HEK293T (cell line): ENCODE data around the gene ITGA11.

Experiments
- CTCF ChIA-PET: fragments of 350-600 bp; formaldehyde crosslinking; extraction: SDS; loops from one replicate; lab custom pipeline; 2021; ENCODE audit warnings: antibody characterized with exemption, inconsistent platforms; lab: Yijun Ruan, JAX
- POLR2A ChIA-PET: fragments of 350-600 bp; formaldehyde crosslinking; extraction: SDS; loops from one replicate; lab custom pipeline; 2020; ENCODE audit warnings: antibody characterized with exemption, inconsistent platforms; lab: Yijun Ruan, JAX
- DNase-seq: peaks from one replicate; pipeline ENCODE4 v3.0.0; 2012; ENCODE audit warnings: mixed read lengths; ENCODE audit errors: extremely low spot score
- ARNT ChIP-seq: fragments of 450-650 bp; IDR thresholded peaks from 2 replicates; pipeline ENCODE4 v1.6.1; 2017; ENCODE audit warnings: mild to moderate bottlenecking
- BHLHE40 ChIP-seq: fragments of 450-650 bp; IDR thresholded peaks from 2 replicates; pipeline ENCODE4 v1.6.1; 2016; ENCODE audit warnings: mild to moderate bottlenecking, moderate library complexity, borderline replicate concordance
- CTBP1 ChIP-seq: fragments of 450-650 bp; IDR thresholded peaks from 2 replicates; pipeline ENCODE4 v1.6.1; 2016; ENCODE audit warnings: borderline replicate concordance
- ELF4 ChIP-seq: fragments of 450-650 bp; IDR thresholded peaks from 2 replicates; pipeline ENCODE4 v1.6.1; 2017; ENCODE audit warnings: antibody characterized with exemption
- FOXA1 ChIP-seq: fragments of 450-650 bp; IDR thresholded peaks from 2 replicates; pipeline ENCODE4 v1.6.1; 2016; ENCODE audit warnings: mild to moderate bottlenecking
- FOXK2 ChIP-seq: fragments of 450-650 bp; IDR thresholded peaks from 2 replicates; pipeline ENCODE4 v1.6.1; 2016; ENCODE audit warnings: mild to moderate bottlenecking
- FOXM1 ChIP-seq: fragments of 450-650 bp; IDR thresholded peaks from 2 replicates; pipeline ENCODE4 v1.6.1; 2017; ENCODE audit warnings: mild to moderate bottlenecking, borderline replicate concordance
- HDGF ChIP-seq: fragments of 450-650 bp; IDR thresholded peaks from 2 replicates; pipeline ENCODE4 v1.6.1; 2017; ENCODE audit warnings: antibody characterized with exemption, borderline replicate concordance
- L3MBTL2 ChIP-seq: fragments of 450-650 bp; conservative IDR thresholded peaks from 2 replicates; pipeline ENCODE4 v1.6.1; 2016; ENCODE audit warnings: mild to moderate bottlenecking
- LEF1 ChIP-seq: fragments of 450-650 bp; IDR thresholded peaks from 2 replicates; pipeline ENCODE4 v1.6.1; 2017; ENCODE audit warnings: mild to moderate bottlenecking, borderline replicate concordance
- NFRKB ChIP-seq: fragments of 450-650 bp; IDR thresholded peaks from 2 replicates; pipeline ENCODE4 v1.6.1; 2016; ENCODE audit warnings: mild to moderate bottlenecking, moderate library complexity
- SP1 ChIP-seq: fragments of 450-650 bp; IDR thresholded peaks from 2 replicates; pipeline ENCODE4 v1.6.1; 2017
- SUZ12 ChIP-seq: fragments of 450-650 bp; IDR thresholded peaks from 2 replicates; pipeline ENCODE4 v1.6.1; 2016; ENCODE audit warnings: mild to moderate bottlenecking
- TARDBP ChIP-seq: fragments of 450-650 bp; IDR thresholded peaks from 2 replicates; pipeline ENCODE4 v1.6.1; 2016
- ZNF384 ChIP-seq: fragments of 450-650 bp; IDR thresholded peaks from 2 replicates; pipeline ENCODE4 v1.6.1; 2016
- TF ChIP-seq, protein P1 (sequence below): fragments of 450-650 bp; IDR thresholded peaks from 2 replicates; pipeline ENCODE4 v1.6.1; 2016

The ITGA11 gene

DNA sequence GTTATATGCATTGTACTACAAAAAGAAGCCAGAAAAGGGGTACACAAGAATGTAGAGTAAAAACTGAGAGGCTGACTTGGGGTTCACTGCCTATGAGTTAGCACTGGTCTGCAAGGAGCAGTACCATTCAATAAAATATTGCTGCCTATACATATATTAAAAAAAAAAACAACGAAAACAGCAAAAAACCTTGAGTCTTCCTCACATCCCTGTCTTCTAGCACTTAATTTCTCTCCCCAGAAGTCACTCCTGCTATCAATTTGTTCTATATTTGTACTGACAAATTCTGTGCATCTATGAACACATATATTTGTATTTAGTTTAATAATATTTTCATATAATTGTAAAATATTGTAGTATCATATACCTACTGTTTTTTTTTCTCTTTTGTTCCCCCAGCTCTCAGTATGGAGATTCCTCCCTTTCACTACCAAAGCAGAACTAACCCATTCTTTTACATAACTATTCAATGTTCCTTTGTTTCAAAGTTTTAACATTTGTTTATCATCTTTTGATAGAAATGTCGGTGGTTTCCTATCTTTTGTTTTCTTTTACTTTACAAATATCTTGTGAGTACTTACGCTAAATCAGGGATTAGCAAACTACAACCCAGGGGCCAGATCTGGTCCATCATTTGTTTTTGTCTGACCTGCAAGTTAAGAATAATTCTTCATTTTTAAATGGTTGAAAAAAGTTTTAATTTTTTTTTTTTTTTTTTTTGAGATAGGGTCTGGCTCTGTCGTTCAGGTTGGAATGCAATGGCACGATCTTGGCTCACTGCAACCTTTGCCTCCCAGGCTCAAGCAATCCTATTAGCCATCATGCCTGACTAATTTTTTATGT lies 169.2 kb downstream of the ITGA11 start:
- DNase-seq = no peak
- POLR2A ChIA-PET = interaction anchor here (1.3 to 2.4 kb wide), 2 partner anchors 8 to 15 kb away, joined by 3 to 9 read pairs; partner anchors contain the start of gene FEM1B
- CTCF ChIA-PET = interaction anchor here (1.0 to 2.0 kb wide), 4 partner anchors 10 to 44 kb away, joined by 3 to 7 read pairs (median 4); no protein-coding TSS in a partner anchor
- TF ChIP-seq LEF1 = no peak
- TF ChIP-seq CTBP1 = no peak
- TF ChIP-seq SP1 = no peak
- no peak for TF ChIP-seq ELF4
- no peak for TF ChIP-seq SUZ12
- TF ChIP-seq ARNT = no peak
- no peak for TF ChIP-seq FOXA1
- no peak for TF ChIP-seq HDGF
- TF ChIP-seq ZNF384 = no peak
- TF ChIP-seq, protein P1, sequence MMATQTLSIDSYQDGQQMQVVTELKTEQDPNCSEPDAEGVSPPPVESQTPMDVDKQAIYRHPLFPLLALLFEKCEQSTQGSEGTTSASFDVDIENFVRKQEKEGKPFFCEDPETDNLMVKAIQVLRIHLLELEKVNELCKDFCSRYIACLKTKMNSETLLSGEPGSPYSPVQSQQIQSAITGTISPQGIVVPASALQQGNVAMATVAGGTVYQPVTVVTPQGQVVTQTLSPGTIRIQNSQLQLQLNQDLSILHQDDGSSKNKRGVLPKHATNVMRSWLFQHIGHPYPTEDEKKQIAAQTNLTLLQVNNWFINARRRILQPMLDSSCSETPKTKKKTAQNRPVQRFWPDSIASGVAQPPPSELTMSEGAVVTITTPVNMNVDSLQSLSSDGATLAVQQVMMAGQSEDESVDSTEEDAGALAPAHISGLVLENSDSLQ = no peak

DNA sequence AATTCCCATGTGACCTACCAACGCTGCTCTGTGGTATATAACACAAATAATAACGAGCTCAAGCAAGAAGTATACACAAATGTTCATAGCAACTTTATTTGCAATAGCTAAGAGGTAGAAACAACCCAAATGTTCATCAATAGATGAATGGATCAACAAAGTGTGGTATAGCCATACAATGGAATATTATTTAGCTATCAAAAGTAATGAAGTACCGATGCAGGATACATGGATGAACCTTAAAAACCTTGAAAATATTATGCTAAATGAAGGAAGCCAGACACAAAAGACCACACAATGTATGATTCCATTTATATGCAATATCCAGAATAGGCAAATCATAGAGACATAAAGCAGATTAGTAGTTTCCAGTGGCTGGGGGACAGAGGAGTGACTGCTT lies 170.0 kb downstream of the ITGA11 start:
- no peak for DNase-seq
- TF ChIP-seq, protein P1 = no peak
- no peak for TF ChIP-seq BHLHE40
- TF ChIP-seq FOXA1 = no peak
- no peak for TF ChIP-seq FOXM1
- TF ChIP-seq NFRKB = no peak
- TF ChIP-seq ZNF384 = no peak
- TF ChIP-seq FOXK2 = no peak
- TF ChIP-seq HDGF = no peak
- no peak for TF ChIP-seq ELF4
- TF ChIP-seq ARNT = no peak
- TF ChIP-seq TARDBP = no peak
- no peak for TF ChIP-seq SP1
- no peak for TF ChIP-seq SUZ12
- TF ChIP-seq CTBP1 = no peak
- no peak for TF ChIP-seq L3MBTL2
- CTCF ChIA-PET = interaction anchor here (1.0 to 1.3 kb wide), 3 partner anchors 9 to 44 kb away, joined by 3 to 4 read pairs (median 4); no protein-coding TSS in a partner anchor
- POLR2A ChIA-PET = interaction anchor here (1.3 to 2.4 kb wide), 2 partner anchors 9 to 15 kb away, joined by 3 to 9 read pairs; partner anchors contain the start of gene FEM1B

DNA sequence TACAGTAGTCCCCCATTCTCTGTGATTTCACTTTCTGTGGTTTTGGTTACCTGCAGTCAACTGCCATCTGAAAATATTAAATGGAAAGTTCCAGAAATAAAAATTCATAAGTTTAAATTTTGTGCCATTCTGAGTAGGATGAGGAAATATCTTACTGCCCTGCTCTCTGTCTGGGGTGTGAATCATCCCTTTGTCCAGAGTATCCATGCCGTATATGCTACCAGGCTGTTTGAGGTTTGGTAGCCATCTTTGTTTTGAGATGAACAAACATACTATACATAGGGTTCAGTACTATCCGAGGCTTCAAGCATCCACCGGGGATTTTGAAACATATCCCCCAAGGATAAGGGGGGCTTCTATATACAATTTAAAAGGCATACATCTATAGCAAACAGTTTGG lies 170.7 kb downstream of the ITGA11 start:
- ChIA-PET CTCF (interaction anchor here (1.0 to 1.1 kb wide), 2 partner anchors 16 to 45 kb away, joined by 3 to 4 read pairs; no protein-coding TSS in a partner anchor), POLR2A (interaction anchor here (2.4 kb wide), 1 partner anchor 16 kb away, joined by 9 read pairs; the partner anchor contains the start of gene FEM1B)
- TF ChIP-seq ARNT (no peak), CTBP1 (no peak), HDGF (no peak), FOXM1 (no peak), TARDBP (no peak), SUZ12 (no peak), ZNF384 (no peak), FOXK2 (no peak), NFRKB (no peak), ELF4 (no peak)
- no peak for DNase-seq

DNA sequence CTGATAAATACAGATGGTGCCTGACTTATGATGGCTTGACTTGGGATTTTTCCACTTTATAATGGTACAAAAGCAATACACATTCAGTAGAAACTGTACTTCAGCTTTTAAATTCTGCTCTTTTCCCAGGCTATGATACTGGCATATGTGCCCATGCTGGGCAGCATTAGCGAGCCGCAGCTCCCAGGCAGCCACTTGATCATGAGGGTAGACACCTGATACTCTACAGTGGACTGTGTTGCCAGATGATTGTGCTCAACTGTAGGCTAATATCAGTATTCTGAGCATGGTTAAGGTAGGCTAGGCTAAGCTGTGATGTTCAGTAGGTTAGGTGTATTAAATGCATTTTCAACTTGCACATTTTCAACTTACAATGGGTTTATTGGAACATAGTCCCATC lies 172.1 kb downstream of the ITGA11 start:
- TF ChIP-seq TARDBP (no peak), L3MBTL2 (no peak), FOXM1 (no peak), LEF1 (no peak), ARNT (no peak), HDGF (no peak), CTBP1 (no peak), FOXK2 (no peak), ELF4 (no peak), ZNF384 (no peak), FOXA1 (no peak), NFRKB (no peak), SP1 (no peak), SUZ12 (no peak), BHLHE40 (no peak)
- TF ChIP-seq, protein P1 = no peak
- no peak for DNase-seq
- CTCF ChIA-PET = interaction anchor here (0.6 kb wide), 1 partner anchor 1450 kb away, joined by 4 read pairs; no protein-coding TSS in a partner anchor
- POLR2A ChIA-PET = interaction anchor here (1.2 kb wide), 1 partner anchor 12 kb away, joined by 4 read pairs; no protein-coding TSS in a partner anchor

DNA sequence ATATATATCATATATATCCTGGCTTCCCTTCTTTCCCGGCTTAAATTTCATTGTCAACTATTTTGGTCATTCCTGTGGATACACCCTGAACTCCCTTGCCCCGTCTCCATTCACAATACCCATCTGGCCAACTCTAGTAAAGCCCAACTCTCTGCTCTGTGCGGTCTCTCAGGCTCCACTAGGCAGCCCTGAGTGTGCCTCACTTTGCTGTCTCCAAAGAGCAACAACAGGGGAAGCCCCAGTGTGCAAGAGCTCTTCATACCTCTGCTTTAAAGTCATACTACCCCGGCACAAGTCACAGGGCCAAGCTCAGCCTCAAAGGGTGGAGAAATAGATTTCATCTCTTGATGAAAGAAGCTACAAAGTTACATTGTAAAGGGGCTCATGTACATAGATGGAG lies 173.3 kb downstream of the ITGA11 start:
- DNase-seq = no peak
- POLR2A ChIA-PET = interaction anchor here (1.2 kb wide), 1 partner anchor 13 kb away, joined by 4 read pairs; no protein-coding TSS in a partner anchor
- CTCF ChIA-PET = interaction anchor here (0.7 kb wide), 1 partner anchor 18 kb away, joined by 3 read pairs; no protein-coding TSS in a partner anchor
- TF ChIP-seq SUZ12 = no peak
- no peak for TF ChIP-seq LEF1
- no peak for TF ChIP-seq FOXA1
- TF ChIP-seq NFRKB = no peak
- no peak for TF ChIP-seq ARNT
- TF ChIP-seq SP1 = no peak
- TF ChIP-seq L3MBTL2 = no peak
- TF ChIP-seq TARDBP = no peak
- TF ChIP-seq ELF4 = no peak
- no peak for TF ChIP-seq ZNF384
- no peak for TF ChIP-seq HDGF
- TF ChIP-seq, protein P1 = no peak
- TF ChIP-seq BHLHE40 = no peak
- no peak for TF ChIP-seq CTBP1
- no peak for TF ChIP-seq FOXM1
- no peak for TF ChIP-seq FOXK2
